GM18951 (cell line): ENCODE results near the gene SAFB.
"Not testable (repeated sequence)": the region's sequence is repeated elsewhere in the genome, so short reads cannot be mapped to it uniquely, and the experiment has no call there.

Experiments
- POLR2A ChIP-seq: IDR thresholded peaks from 4 replicates; pipeline ENCODE4 v1.6.1; 2011; ENCODE audit warnings: mild to moderate bottlenecking; ENCODE audit not compliant: insufficient read length, insufficient read depth; ENCODE audit errors: extremely low read depth
- in situ Hi-C: fragments of 300-500 bp; cut with MboI; formaldehyde crosslinking; loops from one replicate; pipeline ENCODE4 v1.12.0; 2022; ENCODE audit warnings: low sequenced_read_pairs, mixed read lengths, inconsistent platforms; ENCODE audit not compliant: unreplicated experiment

SAFB gene

DNA sequence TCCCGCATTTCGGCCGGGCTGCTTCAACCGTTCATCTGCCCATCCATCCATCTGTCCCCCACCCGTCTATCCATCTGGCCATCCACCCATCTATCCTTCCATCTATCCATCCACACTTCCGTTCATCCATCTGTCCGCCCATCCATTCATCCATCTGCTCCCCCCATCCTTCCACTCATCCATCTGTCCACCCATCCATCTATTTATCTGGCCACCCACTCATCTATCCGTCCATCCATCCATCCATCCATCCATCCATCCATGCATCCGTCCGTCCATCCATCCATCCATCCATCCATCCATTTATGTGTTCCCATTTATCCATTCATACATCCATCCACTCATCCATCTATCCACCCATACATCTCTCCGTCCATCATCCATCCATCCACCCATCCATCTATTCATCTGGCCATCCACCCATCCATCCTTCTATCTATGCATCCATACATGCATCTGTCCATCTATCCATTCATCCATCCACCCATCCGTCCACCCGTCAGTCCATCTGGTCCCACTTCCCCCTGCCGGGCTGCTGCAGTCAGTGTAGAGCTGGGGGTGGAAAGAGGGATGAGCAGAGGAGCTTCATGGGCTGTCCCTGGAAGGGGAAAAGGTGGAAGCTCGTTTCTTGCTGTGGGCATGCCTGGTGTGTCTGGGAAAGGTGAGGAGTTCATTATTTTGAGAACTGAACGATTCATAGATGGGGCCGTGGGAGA lies 58.7 kb downstream of the SAFB start:
- in situ Hi-C loops: no loop called here
- no peak for TF ChIP-seq POLR2A

DNA sequence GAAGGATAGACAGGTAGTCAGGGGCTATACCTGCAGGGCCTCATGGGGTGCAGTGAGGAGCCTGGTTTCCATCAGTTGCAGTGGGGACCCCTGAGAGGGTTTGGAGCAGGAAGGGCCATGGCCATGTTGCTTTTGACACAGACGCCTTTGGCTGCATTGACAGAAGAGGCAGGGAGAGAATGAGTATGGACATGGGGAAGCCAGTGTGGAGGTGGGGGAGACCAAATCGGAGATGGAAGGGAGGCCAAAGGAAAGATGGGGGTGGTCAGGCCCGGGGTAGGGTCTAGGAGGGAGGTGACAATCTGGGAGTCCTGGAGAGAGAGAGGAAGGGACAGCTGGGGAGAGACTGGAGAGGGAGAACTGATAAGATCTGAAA lies 59.2 kb downstream of the SAFB start:
- no peak for TF ChIP-seq POLR2A
- in situ Hi-C loops: no loop called here

DNA sequence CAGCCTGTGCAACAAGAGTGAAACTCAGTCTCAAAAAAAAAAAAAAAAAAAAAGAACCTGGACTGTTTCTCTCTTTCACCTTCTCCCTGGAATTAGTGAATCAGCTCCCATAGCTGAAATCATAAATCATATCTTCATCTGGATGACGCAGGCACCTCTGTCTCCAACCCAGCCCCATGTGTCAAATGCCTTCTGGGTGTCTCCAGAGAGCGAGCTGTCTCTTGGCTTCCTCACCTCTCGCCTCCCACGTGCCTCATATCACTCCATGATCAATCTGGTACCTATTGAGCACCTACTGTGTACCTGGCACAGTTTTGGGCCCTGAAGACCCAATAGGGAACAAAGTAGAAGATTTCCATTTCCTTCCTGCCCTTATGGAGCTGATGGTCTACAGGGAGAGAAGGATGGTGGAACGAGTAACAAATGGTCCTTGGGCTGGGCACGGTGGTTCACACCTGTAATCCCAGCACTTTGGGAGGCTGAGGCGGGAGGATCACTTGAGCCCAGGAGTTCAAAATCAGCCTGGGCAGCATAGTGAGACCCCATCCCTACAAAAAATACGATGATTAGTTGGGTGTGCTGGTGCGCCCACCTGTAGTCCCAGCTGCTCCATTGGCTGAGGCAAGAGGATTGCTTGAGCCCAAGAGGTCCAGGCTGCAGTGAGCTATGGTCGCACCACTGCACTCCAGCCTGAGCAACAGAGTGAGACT lies 60.4 kb downstream of the SAFB start:
- TF ChIP-seq POLR2A: no peak
- in situ Hi-C loops: no loop called here

DNA sequence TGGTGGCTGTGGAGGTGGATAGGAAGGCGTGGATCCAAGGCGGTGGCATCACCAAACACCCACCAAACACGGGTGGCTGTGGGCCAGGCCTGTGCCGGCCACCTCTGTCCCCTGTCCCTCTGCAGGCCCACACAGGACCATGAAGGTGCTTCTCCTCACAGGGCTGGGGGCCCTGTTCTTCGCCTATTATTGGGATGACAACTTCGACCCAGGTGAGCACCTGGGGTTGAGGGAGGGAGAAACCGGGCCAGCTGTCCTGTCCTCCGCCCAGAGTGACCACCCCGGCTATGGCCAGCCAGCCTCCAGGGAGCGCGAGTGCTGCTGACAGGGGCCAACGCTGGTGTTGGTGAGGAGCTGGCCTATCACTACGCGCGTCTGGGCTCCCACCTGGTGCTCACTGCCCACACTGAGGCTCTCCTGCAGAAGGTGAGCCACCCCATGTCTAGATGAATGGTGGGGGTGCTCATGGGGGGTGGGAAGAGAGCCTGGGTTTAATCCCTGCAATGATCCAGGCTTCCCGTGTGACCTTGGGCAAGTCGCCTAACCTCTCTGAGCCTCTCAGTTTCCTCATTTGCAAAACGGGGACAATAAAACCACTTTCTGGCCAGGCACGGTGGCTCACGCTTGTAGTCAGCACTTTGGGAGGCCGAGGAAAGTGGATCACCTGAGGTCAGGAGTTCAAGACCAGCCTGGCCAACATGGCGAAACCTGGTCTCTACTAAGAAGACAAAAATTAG lies 62.0 kb downstream of the SAFB start:
- in situ Hi-C loops: no loop called here
- no peak for TF ChIP-seq POLR2A

DNA sequence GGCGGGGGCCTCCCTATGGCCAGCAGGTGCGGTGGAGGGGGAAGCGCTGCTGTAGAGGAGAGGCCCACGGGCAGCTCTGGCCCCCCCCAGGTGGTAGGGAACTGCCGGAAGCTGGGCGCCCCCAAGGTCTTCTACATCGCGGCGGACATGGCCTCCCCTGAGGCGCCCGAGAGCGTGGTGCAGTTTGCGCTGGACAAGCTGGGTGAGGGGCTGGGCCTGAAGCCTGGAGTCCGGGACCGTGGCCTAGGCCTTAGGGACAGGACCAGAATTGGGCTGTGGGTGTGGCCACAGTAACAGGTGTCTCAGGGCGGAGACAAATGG lies 63.4 kb downstream of the SAFB start:
- in situ Hi-C loops: no loop called here
- TF ChIP-seq POLR2A: no peak

DNA sequence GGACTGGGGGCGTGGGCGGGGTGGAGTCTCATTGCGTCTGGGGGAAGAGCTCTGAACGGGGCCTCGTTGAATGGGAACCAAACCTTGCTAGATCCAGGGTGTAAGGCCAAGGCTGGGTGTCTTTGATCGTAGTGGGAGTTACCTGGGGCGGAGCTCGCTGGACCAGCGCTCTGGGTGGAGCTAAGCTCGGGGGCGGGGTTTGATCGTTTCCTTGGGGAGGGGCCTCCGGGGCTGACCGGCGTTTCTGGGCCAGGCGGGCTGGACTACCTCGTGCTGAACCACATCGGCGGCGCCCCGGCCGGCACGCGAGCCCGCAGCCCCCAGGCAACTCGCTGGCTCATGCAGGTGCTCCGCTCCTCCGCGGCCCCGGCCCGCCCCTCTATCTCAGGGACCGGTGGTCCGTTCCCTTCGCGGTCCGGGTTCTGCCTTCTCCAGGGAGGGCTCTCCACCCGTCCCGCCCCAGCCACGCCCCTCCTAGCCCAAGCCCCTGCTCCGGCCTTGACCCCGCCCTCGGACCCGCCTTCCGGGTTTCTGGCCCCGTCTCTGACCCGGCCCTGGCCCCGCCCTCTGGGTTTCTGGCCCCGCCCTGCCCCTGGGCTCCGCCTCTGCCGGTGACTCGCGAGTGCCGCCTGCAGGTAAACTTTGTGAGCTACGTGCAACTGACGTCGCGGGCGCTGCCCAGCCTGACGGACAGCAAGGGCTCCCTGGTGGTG lies 63.9 kb downstream of the SAFB start:
- in situ Hi-C loops: no loop called here
- no peak for TF ChIP-seq POLR2A

DNA sequence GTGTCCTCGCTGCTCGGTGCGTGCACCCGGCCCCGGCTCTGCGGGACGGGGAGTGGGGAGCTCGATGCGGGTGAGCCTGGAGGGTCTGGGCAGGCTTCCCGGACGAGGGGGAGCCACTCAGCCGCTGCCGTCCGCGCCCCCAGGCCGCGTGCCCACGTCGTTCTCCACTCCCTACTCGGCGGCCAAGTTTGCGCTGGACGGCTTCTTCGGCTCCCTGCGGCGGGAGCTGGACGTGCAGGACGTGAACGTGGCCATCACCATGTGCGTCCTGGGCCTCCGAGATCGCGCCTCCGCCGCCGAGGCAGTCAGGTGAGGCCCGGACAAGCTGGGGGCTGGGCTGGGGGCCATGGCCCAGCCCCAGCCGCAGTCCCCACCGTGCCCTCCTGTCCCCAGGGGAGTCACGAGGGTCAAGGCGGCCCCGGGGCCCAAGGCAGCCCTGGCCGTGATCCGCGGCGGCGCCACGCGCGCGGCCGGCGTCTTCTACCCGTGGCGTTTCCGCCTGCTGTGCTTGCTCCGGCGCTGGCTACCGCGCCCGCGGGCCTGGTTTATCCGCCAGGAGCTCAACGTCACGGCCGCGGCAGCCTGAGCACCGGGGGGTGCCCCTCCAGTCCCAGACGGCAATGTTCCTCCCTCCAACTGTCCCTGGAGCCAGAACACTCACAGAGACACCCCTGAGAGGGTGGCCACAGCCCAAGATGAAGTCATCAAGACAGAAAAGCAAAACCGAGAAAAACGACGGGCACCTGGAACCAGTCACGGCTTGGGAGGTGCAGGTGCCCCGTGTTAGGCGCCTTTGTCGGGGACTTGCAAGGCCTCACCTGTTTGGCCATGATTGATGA lies 64.7 kb downstream of the SAFB start:
- no peak for TF ChIP-seq POLR2A
- in situ Hi-C loops: no loop called here

DNA sequence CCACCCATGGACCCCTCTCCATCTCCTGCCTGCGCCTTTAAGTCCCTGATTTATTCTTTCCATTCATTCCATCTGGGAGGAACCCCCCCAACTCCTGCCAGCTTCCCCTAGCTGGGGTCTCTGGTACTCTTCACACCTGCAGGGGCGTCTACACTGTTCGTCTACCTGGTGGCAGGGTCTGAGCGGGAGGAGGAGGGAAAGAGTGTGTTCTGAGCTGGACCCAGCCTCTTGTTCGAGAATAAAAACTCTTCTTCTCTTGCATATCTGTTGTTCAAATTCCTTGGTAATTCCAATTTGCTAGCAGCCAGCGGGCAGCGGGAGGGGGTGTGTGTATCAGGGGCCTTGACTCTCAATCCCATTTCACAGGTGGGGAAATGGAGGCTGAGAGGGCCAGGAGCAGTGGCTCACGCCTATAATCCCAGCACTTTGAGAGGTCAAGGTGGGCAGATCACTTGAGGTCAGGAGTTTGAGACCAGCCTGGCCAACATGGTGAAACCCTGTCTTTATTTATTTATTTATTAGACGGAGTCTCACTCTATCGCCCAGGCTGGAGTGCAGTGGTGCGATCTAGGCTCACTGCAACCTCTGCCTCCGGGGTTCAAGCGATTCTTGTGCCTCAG lies 65.5 kb downstream of the SAFB start:
- in situ Hi-C loops: not testable (repeated sequence)

DNA sequence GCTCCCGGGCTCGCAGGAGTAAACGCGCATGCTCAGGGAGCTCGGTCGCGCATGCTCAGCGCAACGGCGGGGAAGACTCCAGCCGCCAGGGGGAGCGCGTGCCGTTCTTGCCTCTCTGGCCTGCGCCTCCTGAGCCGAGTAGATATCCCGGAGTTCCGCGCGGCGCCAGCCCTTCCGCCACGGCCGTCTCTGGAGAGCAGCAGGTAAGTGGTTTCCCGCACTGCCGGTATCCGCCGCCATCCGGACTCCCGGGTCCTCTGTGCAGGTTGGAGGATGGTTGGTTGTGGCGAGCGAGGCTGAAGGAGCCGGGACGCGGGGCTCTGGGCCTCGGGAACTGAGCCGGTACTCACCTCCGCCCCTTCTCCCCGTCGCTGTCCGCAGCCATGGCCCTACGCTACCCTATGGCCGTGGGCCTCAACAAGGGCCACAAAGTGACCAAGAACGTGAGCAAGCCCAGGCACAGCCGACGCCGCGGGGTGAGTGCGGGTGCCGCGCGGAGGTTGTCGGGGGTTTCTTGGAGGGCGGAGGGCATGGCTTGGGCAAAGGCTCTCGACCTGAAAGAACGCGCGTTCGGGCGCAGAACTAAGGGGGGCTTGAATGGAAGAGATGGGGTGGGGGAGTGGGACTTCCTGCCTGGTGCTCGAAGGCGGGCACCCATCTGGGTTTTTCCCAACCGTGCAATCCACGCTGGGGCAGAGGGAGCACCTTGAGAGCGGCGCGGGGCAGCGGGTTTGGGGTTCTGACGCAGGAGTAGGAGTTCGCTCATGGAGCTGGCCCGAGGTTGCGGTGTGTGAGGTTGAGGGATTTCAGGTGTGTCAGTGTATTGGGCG lies 67.5 kb downstream of the SAFB start, which contains the start of gene RPL36:
RPL36 (plus strand) TSS at position 171 of the 830 bp plus-strand sequence; CDS start at position 384, 213 bp downstream.
- in situ Hi-C loops: no loop called here
- TF ChIP-seq POLR2A: peak; percentile 99

DNA sequence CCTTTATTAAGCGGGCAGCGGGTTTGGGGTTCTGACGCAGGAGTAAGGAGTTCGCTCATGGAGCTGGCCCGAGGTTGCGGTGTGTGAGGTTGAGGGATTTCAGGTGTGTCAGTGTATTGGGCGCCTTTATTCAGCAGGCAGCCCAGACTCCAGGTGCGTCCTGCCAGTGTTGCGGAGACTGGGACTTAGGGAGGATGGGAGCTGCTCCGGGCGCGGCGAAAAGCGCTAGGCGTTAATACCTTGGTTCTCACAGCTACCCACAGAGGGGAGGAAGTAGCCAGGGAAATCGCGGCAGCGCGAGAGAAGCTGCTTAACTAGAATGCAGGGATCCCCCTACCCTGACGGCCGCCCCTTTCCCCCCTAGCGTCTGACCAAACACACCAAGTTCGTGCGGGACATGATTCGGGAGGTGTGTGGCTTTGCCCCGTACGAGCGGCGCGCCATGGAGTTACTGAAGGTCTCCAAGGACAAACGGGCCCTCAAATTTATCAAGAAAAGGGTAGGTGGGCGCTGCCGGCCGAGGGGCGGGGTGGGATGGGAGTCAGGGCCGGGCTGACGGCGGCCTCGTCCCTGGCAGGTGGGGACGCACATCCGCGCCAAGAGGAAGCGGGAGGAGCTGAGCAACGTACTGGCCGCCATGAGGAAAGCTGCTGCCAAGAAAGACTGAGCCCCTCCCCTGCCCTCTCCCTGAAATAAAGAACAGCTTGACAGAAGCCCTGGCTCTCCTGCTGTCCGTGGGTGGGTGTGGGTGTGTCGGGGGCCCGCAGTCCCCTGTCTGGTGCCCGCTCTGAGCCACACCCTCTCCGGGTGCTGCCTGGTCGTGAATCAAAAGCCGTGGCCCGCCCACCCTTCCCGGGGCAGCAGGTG lies 68.3 kb downstream of the SAFB start:
- TF ChIP-seq POLR2A: no peak
- in situ Hi-C loops: no loop called here
